SJCRH30 (cell line): Measurements from ENCODE around the gene LAMB3. TPM values are rescaled to one million over a fixed set of nuclear protein-coding genes. Genes with fewer than 3 reads are reported as not detected.
A peak's percentile ranks its signal among the peaks of the same experiment; 100 is the strongest.

Source experiments
- DNase-seq, 2 experiments: peaks; one replicate each; pipeline ENCODE4 v3.0.0-alpha.2; 2015 to 2020
- H3K27ac ChIP-seq: fragments of 250-450 bp; sonication (Bioruptor Pico); 2 replicates; pipeline ENCODE4 v1.5.1; 2020; ENCODE audit warnings: mild to moderate bottlenecking, moderate library complexity
- H3K27me3 ChIP-seq: fragments of 250-450 bp; sonication (Bioruptor Pico); 2 replicates; pipeline ENCODE4 v1.5.1; 2020; ENCODE audit warnings: mild to moderate bottlenecking, moderate library complexity
- H3K36me3 ChIP-seq: fragments of 250-450 bp; sonication (Bioruptor Pico); 2 replicates; pipeline ENCODE4 v1.5.1; 2020; ENCODE audit warnings: mild to moderate bottlenecking, moderate library complexity
- H3K4me1 ChIP-seq: fragments of 250-450 bp; sonication (Bioruptor Pico); 2 replicates; pipeline ENCODE4 v1.5.1; 2020; ENCODE audit warnings: mild to moderate bottlenecking, moderate library complexity
- H3K4me3 ChIP-seq: fragments of 250-450 bp; sonication (Bioruptor Pico); 2 replicates; pipeline ENCODE4 v1.5.1; 2020; ENCODE audit warnings: mild to moderate bottlenecking, moderate library complexity
- H3K9me3 ChIP-seq: fragments of 250-450 bp; sonication (Bioruptor Pico); replicated peaks from 2 replicates; pipeline ENCODE4 v1.5.1; 2020; ENCODE audit warnings: mild to moderate bottlenecking, moderate library complexity
- total RNA-seq: library from RNA; depleted of rRNA; stranded (reverse); fragments of >200 nt; shearing (Covaris generic); gene quantifications from 2 replicates; pipeline ENCODE4 v1.2.3, GENCODE V29; 2014; rRNA removed

LAMB3 gene
- total RNA-seq, 1 experiment from 2014 or later, result 9.1 TPM

DNA sequence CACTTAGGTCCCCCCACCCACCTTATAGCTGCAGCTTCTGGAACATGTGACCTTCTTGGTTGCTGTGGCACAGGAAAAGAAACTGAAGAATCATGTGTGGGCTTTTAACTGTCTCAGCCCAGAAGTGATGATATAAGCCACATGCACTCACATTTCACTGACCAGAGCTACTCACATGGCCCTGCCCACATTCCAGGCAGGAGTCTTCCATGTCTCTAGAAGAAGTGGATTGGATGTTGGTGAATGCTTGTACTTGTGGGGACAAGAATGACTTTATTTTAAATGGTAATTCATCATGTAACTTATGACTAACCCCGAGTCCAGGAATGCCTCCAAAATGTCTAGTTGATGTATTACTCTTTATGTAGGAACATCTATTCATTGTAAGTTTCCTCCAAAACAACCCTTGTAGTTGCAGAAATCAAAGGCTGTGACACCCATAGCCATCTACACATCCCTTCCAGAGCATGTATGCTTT is 84.5 kb downstream of the LAMB3 start:
- Histone ChIP-seq H3K4me3 (no peak overlapping the region), H3K36me3 (no peaks in the 10 kb centered on the region), H3K27ac (no peak overlapping the region), H3K27me3 (no peaks in the 10 kb centered on the region), H3K9me3 (no peaks in the 10 kb centered on the region), H3K4me1 (peaks cover 43% of the 10 kb centered on the region)
- DNase-seq, result peak; percentile 40 to 66

DNA sequence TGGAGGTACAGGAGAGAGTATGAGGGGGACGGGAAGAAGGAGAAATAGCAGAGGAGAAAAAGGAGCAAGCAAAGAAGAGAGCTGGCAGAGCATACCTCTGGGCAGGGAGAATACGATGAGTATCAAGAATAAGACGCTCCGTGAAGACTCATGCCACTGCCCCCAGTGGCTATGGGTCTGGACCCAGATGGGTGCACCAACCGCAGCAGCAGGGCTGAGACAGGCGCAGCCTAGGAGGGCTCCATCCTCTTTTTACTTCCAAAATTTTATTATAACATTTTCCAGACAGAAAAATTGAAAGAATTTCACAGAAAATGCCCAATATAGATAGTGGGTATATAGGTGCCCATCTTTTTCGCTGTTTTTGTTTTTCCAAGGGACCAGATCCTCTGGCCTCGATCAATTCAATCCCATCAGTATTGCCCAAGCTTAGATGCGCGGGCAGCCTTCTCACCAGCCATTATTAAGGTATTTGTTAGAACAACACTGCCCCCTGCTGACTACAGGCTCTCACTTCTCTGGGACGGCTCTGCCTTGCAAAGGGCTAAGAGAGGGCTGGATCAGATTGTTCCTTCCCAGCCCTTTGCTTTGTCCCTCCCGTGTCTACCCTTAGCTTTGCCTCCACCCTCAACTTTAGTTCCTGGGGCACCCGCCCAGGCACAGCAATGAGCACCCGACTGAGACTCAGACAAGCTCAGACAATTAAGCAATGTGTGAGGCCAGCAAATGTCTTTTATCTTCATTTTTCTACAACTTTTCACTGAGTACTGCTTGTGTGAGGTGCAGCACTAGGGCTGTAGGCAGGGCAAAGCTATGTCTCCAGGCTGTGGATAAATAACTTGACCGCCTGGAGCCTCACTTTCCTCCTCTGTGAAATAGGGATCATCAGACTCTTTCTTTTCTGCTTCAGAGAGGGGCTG is 86.2 kb downstream of the LAMB3 start:
- H3K9me3 ChIP-seq, result no peaks in the 10 kb centered on the region
- H3K4me1 ChIP-seq, result peaks cover 55% of the 10 kb centered on the region
- H3K27ac ChIP-seq, result peak overlapping the region; percentile 18; the same call in 1 of the 2 replicates
- H3K27me3 ChIP-seq, result no peaks in the 10 kb centered on the region
- no peaks in the 10 kb centered on the region for H3K36me3 ChIP-seq
- H3K4me3 ChIP-seq, result no peak overlapping the region
- DNase-seq, result peak; percentile 94 to 99

Other genes with a start within 250 kb of the LAMB3 start
- gene CAMK1G, start 68.7 kb downstream of the LAMB3 start, total RNA-seq, result not detected in 2 replicates
- gene G0S2, start 23.0 kb upstream of the LAMB3 start, total RNA-seq, result 1.3 and 1.8 TPM in 2 replicates
- gene HSD11B1, start 52.4 kb upstream of the LAMB3 start, total RNA-seq, result not detected in 2 replicates
- gene TRAF3IP3, start 103.6 kb upstream of the LAMB3 start, total RNA-seq, result 0.06 TPM in 1 of 2 replicates, not detected in the other
- 5.4 and 6.0 TPM in 2 replicates for gene C1orf74, start 132.1 kb upstream of the LAMB3 start, total RNA-seq
- gene IRF6, start 153.7 kb upstream of the LAMB3 start, total RNA-seq, result not detected in 2 replicates
- 13.3 and 14.2 TPM in 2 replicates for gene UTP25, start 175.5 kb upstream of the LAMB3 start, total RNA-seq